Stomach (tissue), 4 donors: ENCODE results near the gene ZFYVE26.

Experiments used
- EP300 ChIP-seq: sonication (generic); formaldehyde crosslinking; IDR thresholded peaks from one replicate; pipeline ENCODE4 v1.6.1; 2017; ENCODE audit warnings: antibody characterized with exemption
- POLR2AphosphoS5 ChIP-seq, 3 donors: sonication (generic); formaldehyde crosslinking; IDR thresholded peaks; one replicate each; pipeline ENCODE4 v1.6.1; 2016; ENCODE audit warnings: antibody characterized with exemption in 3 of 3
- TF ChIP-seq, protein P1 (sequence below), 7 experiments: fragments of 450-650 bp in 4 of 7; fragments of 200-600 bp in 3 of 7; sonication (generic) in 3 of 7; IDR thresholded peaks; one replicate each; pipeline ENCODE4 v1.5.1; 2016 to 2019; ENCODE audit warnings: antibody characterized with exemption in 7 of 7, control low read depth in 2 of 7, mild to moderate bottlenecking in 1 of 7

DNA sequence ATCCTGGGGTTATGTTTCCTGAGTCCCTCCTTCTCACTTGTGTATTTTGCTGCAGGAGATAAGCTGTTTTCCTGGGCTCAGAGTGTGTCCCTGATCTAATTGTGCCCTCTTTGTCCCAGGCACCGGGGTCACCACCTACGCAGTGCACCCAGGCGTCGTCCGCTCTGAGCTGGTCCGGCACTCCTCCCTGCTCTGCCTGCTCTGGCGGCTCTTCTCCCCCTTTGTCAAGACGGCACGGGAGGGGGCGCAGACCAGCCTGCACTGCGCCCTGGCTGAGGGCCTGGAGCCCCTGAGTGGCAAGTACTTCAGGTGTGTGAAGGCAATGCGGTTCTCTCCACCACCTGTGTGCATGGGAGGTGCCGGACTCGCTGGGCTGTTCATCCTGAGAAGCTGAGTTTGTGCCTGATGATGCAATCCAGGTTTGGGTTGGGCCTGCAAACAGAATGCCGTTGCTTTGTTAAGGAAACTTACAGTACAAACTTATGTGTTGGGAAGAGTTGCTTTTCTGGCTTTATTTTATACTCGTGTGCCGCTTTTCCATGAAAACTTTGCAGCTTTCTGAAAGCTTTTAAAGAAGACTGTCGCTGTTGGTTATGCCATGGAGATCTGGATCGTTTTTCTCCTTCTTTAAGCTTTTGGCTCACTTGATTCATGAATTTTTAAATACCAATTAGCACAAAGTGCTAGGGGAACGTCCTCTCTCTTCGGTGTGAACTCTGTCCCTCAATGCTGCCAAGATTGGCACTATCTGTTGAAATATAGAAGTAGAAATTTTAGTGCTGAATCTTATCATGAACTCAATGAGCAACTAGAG, 87.1 kb downstream of the ZFYVE26 start:
- no peak for TF ChIP-seq EP300
- TF ChIP-seq, protein P1, sequence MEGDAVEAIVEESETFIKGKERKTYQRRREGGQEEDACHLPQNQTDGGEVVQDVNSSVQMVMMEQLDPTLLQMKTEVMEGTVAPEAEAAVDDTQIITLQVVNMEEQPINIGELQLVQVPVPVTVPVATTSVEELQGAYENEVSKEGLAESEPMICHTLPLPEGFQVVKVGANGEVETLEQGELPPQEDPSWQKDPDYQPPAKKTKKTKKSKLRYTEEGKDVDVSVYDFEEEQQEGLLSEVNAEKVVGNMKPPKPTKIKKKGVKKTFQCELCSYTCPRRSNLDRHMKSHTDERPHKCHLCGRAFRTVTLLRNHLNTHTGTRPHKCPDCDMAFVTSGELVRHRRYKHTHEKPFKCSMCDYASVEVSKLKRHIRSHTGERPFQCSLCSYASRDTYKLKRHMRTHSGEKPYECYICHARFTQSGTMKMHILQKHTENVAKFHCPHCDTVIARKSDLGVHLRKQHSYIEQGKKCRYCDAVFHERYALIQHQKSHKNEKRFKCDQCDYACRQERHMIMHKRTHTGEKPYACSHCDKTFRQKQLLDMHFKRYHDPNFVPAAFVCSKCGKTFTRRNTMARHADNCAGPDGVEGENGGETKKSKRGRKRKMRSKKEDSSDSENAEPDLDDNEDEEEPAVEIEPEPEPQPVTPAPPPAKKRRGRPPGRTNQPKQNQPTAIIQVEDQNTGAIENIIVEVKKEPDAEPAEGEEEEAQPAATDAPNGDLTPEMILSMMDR (IDR thresholded peaks at IDR 0.05), result no peak
- peak in 1 of 3 donors; percentile 3 for TF ChIP-seq POLR2AphosphoS5 (IDR thresholded peaks at IDR 0.05)
